LoVo (cell line): Measurements from ENCODE around the gene ZNF598.
A peak's percentile ranks its signal among the peaks of the same experiment; 100 is the strongest.

Experiments used
- DNase-seq: peaks from one replicate; pipeline ENCODE4 v3.0.0-alpha.2; 2016; ENCODE audit warnings: low spot score

Gene ZNF598

DNA sequence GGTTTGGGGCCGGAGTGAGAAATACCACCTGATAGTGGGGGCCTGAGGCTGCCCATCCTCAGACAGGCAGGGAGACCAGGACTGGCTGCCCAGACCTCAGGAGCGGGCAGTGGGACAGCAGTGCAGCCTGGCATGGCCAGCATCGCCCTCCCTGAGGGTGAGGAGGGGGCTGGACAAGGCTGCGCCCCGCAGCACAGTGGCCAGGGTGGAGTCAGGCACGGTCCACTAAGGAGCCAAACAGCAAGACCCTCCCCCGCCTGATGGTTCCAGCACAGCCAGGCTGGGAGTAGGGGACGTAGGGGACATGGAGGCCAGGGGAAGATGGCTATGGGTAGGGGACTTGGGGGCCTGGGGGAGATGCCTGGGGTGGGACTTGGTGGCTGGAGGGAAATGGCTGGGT lies 3.3 kb downstream of the ZNF598 start:
- no peak for DNase-seq

DNA sequence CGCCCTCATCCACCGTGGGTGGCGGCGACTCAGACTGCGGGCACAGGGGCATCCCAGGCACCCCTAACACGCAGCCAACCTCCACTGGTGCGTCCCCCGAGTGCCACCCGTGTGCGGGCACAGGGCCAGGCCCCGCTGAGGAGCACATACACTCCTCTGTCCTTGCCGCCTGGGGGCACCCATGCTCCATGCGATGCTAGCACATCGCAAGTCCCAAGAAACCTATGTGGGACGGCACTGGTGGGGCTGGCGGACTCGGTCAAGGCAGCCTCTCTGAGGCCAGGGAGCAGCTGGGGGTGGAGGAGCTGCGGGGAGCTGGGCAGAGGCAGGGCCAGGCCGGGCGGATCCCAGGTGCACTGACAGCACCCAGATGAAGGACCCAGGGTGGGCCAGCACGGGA lies 4.0 kb downstream of the ZNF598 start:
- no peak for DNase-seq

DNA sequence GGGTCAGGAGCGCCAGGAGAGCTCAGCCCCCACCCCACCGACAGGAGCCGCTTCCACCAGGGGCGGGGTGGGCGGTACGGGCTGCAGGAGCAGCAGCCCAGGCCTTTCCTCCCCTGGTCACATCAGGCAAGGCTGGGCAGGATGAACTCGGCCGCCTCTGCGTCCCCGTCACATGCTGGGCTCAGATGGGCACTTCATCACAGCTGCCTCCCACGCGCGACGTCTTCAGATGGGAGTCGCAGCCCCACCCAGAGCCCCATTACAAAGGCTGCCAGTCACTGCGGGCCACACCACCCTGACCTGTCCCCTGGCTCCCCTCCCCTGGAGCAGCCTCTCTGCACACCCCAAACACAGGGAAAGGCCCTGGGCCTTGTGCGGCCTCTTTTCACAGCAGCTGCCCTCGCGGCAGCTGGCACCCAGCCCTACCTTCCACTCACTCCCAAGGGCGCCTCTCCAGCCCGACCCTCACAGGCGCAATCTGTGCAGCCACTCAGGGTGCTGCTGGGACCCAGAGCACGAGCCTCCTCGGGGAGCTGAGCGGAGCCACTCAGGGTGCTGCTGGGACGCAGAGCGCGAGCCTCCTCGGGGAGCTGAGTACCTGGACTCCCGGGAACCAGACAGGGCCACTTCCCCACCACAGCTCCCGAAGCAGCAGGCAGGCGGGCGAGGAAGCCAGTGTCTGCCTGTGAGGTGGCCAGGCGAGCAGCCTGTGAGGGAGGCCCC lies 4.7 kb downstream of the ZNF598 start:
- DNase-seq = no peak

GRCh38 chr16:2003827-2004641 lies 5.6 kb downstream of the ZNF598 start:
- peak; percentile 56 for DNase-seq

DNA sequence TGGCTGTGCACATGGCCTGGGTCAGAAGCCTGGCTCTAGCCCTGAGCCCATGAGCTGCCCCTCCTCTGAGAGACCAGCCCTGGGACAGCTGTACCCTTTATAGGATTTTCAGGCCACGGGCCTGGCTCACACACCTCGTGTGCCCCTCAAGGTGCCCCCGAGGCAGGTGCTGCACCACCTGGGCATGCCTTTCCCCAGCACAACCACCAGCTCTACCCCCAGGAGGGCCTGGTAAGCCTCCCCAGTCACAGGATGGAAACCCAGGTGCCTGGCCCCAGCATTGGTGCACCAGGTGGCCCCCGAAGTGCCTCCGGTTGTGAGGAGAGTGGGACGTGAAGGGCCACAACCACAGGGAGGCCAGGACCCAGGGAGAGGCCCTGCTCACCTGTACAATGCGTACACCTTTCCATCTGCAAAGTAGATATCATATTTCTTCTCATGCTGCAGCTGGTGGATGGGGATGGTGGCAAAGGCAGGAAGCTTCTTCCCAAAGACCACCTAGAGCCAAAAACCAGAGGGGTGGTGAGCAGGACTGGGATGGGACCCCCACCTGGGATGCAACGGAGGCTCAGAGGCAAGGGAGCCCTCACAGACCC lies 6.3 kb downstream of the ZNF598 start:
- DNase-seq = no peak

GRCh38 chr16:2002406-2003230 lies 7.0 kb downstream of the ZNF598 start:
- no peak for DNase-seq

DNA sequence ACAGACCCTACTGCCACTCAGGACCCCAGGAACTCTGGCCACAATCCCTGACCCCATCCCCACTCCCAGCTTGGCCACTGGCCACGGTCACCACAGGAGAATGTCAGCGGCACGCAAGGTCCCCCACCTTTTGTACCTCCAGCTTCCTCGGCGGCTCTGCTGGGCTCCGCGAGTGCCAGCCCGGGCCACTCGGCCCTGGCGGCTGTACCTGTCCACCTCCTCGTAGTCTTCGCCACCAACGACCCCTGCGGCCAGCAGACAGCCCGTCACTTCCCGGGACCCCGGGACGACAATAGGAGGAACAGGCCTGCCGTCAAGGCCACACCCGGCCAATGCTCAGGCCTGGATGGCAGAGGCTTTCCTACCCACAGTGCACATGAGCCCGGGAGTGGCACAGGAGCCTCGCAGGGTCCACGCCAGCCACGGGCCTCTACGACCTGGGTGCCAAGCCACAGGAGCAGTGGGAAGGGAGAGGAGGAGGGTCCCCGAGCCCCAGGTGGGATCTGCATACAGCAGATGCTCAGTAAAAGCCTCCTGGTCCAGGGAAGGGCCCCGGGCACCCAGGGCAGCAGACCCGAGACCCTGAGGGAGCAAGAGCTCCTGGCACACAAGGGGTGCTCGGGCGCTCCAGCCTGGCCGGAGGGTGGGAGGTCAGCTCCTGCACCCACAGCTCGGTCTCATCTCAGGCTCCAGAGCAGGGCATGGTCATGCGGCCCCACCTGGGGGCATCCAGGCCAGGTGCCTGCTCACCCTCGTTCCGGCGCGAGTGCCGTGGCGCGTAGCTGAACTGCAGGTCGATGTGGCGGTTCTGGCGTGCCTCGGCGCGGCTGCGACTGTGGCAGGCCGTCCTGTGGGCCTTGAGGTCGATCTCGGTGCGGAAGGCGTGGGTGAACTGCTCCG lies 7.9 kb downstream of the ZNF598 start:
- DNase-seq = no peak

- no peak for DNase-seq
These were observed 8.6 kb downstream of the ZNF598 start for GRCh38 chr16:2001035-2001434.

DNA sequence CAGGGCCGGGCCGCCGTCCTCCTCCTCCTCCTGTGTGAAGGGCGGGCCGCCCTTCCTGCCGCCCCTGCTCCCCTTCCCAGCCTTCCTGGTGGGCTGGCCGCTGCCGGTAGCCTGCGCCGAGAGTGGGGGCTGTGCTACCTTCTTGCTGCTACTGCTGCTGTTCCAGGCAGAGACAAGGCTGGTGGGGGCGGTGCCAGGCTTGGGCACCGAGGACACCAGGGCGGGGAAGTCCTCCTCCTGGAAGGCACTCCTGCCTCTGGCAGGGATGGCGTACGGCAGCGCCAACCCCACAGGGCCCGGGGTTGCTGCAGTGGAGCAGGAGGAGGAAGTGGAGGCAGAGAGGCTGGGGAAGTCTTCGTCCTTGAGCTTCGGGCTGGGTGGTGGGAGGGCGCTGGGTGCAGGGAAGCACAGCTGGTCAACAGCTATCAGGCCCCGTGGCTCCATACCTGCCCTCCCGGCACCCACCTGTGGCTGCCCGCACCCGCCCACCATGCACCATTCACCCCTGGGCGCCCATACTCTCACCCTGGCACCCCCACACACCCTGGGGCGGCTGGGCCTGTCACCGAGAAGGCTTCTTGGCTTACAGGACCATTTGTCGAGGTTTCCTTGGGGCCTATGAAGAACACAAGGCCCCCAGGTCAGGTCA lies 9.6 kb downstream of the ZNF598 start:
- DNase-seq = no peak

- DNase-seq = no peak
These were observed 10.5 kb downstream of the ZNF598 start for GRCh38 chr16:1998852-1999801.

GRCh38 chr16:1998360-1998835 lies 11.2 kb downstream of the ZNF598 start:
- DNase-seq = no peak

DNA sequence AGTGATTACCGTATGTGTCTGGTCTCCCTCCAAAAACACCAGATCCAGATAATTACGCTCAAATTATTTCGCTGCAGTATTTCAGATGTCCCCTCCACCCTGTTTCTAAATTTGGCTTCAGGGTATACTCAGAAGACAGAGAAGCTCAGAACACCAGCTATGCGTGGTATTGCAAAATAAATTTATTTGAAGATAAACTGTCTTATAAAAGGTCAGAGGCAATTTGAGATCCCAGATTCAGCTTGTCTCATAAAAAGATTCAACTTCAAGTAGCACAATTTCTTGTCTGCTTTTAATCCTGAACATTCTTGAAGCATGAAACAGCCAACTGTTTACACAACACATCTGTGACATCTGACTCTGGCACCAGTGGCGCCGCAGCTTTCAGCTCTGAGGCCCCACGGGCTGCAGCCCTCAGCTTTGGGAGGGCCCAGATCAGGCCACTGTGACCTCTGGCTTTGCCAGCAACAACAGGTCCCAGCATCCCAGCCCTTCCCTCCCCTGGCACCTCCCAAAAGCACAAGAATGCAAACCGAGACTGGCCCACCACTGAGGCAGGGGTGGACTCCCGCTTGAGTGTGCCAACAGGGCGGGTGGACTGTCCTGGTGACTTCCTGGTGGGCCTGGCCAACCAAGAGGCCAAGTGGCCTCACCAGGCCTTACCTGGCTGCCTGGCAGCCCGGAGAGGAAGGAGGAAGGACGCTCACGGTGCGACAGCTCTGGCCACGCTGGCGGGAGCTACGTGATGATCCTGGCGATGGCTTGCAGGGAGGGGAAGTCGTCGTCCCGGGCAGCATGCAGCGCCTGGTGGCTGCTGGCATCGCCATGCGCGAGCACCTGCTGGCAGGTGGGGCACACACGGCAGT lies 11.9 kb downstream of the ZNF598 start:
- DNase-seq = no peak

DNA sequence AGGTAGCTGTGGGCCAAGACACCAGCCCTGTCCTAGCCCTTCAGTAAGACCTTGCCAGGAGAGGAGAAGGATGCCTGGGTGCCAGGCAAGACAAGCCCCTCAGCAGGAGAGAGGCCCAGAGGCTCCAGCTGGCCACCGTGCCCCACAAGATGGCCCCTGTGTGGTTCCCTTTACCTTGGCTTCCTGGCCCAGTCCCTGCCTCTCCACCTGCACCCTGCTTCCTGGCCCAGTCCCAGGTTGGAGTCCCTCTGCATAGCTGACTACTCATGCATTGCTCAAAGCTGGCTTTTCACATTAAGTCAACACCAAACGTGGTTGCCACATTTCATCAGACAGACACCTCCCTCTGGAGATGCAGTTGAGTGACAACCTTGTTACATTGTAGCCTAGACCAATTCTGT lies 15.9 kb downstream of the ZNF598 start:
- no peak for DNase-seq

- DNase-seq = no peak
These were observed 16.8 kb downstream of the ZNF598 start for GRCh38 chr16:1992704-1993317.

DNA sequence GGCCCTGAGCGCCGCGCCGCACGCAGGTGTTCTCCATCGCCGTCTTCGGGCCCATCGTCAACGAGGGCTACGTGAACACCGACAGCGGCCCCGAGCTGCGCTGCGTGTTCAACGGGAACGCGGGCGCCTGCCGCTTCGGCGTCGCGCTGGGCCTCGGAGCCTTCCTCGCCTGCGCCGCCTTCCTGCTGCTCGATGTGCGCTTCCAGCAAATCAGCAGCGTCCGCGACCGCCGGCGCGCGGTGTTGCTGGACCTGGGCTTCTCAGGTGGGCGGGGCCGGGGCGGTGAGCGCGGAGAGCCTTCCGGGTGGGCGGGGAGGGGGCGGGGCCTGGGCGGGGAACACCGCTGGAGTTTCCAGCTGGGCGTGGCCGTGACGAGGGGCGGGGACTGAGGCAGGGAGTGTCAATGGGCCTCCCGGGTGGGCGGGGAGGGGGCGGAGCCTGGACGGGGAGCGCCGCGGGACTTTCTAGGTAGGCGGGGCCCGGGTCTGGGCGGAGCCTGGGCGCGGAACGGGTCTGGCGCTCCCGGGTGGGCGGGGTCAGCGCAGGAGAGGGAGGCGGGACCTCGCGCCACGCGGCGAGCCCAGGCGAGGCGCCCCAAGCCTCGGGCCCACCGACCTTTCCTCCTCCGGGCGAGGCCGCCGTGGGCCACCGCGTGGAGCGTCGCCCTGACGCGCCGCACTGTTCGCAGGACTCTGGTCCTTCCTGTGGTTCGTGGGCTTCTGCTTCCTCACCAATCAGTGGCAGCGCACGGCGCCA lies 17.5 kb downstream of the ZNF598 start:
- DNase-seq = peak; percentile 57

GRCh38 chr16:1991588-1991947 lies 18.1 kb downstream of the ZNF598 start:
- no peak for DNase-seq

GRCh38 chr16:1991135-1991551 lies 18.5 kb downstream of the ZNF598 start:
- DNase-seq = no peak
